Chondrocyte (in vitro differentiated cells): Measurements from ENCODE around the gene TOPAZ1. TPM values are rescaled to one million over a fixed set of nuclear protein-coding genes. Genes with fewer than 3 reads are reported as not detected.

Experiments
- DNase-seq: peaks from one replicate; pipeline ENCODE4 v3.0.0; 2021; ENCODE audit warnings: mixed read lengths, low spot score
- H3K27ac Mint-ChIP-seq: one replicate; pipeline ENCODE4 v1.8.0; 2021; ENCODE audit warnings: mild to moderate bottlenecking, moderate library complexity, mixed read lengths; ENCODE audit not compliant: unreplicated experiment
- H3K27me3 Mint-ChIP-seq: 2 replicates; pipeline ENCODE4 v1.8.0; 2021; ENCODE audit warnings: low read depth, mixed read lengths
- H3K36me3 Mint-ChIP-seq: 2 replicates; pipeline ENCODE4 v1.8.0; 2021; ENCODE audit warnings: low read depth, mixed read lengths
- H3K4me1 Mint-ChIP-seq: 2 replicates; pipeline ENCODE4 v1.8.0; 2021; ENCODE audit warnings: low read depth, mild to moderate bottlenecking, mixed read lengths
- H3K4me3 Mint-ChIP-seq: one replicate; pipeline ENCODE4 v1.8.0; 2021; ENCODE audit warnings: mild to moderate bottlenecking, moderate library complexity, mixed read lengths; ENCODE audit not compliant: unreplicated experiment
- H3K9me3 Mint-ChIP-seq: 2 replicates; pipeline ENCODE4 v1.8.0; 2021; ENCODE audit warnings: low read depth, mixed read lengths
- CTCF ChIP-seq: fragments of 200-600 bp; sonication (generic); IDR thresholded peaks from 2 replicates; pipeline ENCODE4 v1.5.0; 2021; ENCODE audit warnings: antibody characterized with exemption, mild to moderate bottlenecking, moderate library complexity
- total RNA-seq: library from RNA; stranded (reverse); gene quantifications from 3 replicates; pipeline ENCODE4 v1.2.1, GENCODE V29; 2021

TOPAZ1 gene
- total RNA-seq, 1 donor from 2014 or later, result not detected

GRCh38 chr3:44280077-44280476 is 38.4 kb downstream of the TOPAZ1 start:
- Mint-ChIP-seq H3K4me3 (no peak overlapping the region), H3K4me1 (no peaks in the 10 kb centered on the region), H3K27me3 (peaks cover 47% of the 10 kb centered on the region), H3K36me3 (peaks cover 2% of the 10 kb centered on the region), H3K9me3 (peaks cover 10% of the 10 kb centered on the region), H3K27ac (no peak overlapping the region)
- DNase-seq, result no peak
- no peak for TF ChIP-seq CTCF

GRCh38 chr3:44280631-44281030 is 38.9 kb downstream of the TOPAZ1 start:
- DNase-seq, result no peak
- Mint-ChIP-seq H3K4me3 (no peak overlapping the region), H3K27ac (no peak overlapping the region), H3K9me3 (peaks cover 6% of the 10 kb centered on the region), H3K27me3 (peaks cover 44% of the 10 kb centered on the region), H3K4me1 (no peaks in the 10 kb centered on the region), H3K36me3 (no peaks in the 10 kb centered on the region)
- no peak for TF ChIP-seq CTCF

- Mint-ChIP-seq H3K36me3 (no peaks in the 10 kb centered on the region), H3K27me3 (peaks cover 31% of the 10 kb centered on the region), H3K9me3 (no peaks in the 10 kb centered on the region), H3K4me1 (no peaks in the 10 kb centered on the region), H3K27ac (no peak overlapping the region), H3K4me3 (no peak overlapping the region)
- TF ChIP-seq CTCF, result no peak
- no peak for DNase-seq
Measured at GRCh38 chr3:44284949-44285348, 43.3 kb downstream of the TOPAZ1 start.

- H3K9me3 Mint-ChIP-seq, result no peaks in the 10 kb centered on the region
- H3K4me1 Mint-ChIP-seq, result no peaks in the 10 kb centered on the region
- no peak overlapping the region for H3K27ac Mint-ChIP-seq
- TF ChIP-seq CTCF, result no peak
- no peaks in the 10 kb centered on the region for H3K36me3 Mint-ChIP-seq
- H3K27me3 Mint-ChIP-seq, result peaks cover 24% of the 10 kb centered on the region
- H3K4me3 Mint-ChIP-seq, result no peak overlapping the region
- no peak for DNase-seq
Measured at GRCh38 chr3:44289882-44290462, 48.3 kb downstream of the TOPAZ1 start.

GRCh38 chr3:44292276-44292675 is 50.6 kb downstream of the TOPAZ1 start:
- H3K4me3 Mint-ChIP-seq, result no peak overlapping the region
- no peaks in the 10 kb centered on the region for H3K9me3 Mint-ChIP-seq
- no peaks in the 10 kb centered on the region for H3K4me1 Mint-ChIP-seq
- H3K27me3 Mint-ChIP-seq, result peaks cover 40% of the 10 kb centered on the region
- no peak for DNase-seq
- no peaks in the 10 kb centered on the region for H3K36me3 Mint-ChIP-seq
- no peak for TF ChIP-seq CTCF
- H3K27ac Mint-ChIP-seq, result no peak overlapping the region
